Measurements from ENCODE around the gene MAD1L1. TPM values are rescaled to one million over a fixed set of nuclear protein-coding genes. Genes with fewer than 3 reads are reported as not detected.

MAD1L1 gene
- total and polyA plus RNA-seq, 4 donors, result 43.0 to 54.9 (median 49.9) TPM

GRCh38 chr7:2043316-2044039 lies 189.3 kb downstream of the MAD1L1 start:
- Histone ChIP-seq H3K36me3 (ENCODE audit: control insufficient read depth in 4 of 4, insufficient read depth in 4 of 4, low read length in 4 of 4) (peaks cover 0 to 6% (median 0%) of the 10 kb centered on the region in 4 donors), H3K4me3 (no peak overlapping the region), H3K27ac (ENCODE audit: low read depth in 1 of 2, low read length in 1 of 2) (no peak overlapping the region), H3K27me3 (ENCODE audit: control insufficient read depth in 3 of 3, insufficient read depth in 3 of 3, low read length in 2 of 3) (no peaks in the 10 kb centered on the region), H3K9me3 (ENCODE audit: control insufficient read depth in 4 of 4, insufficient read depth in 3 of 4, low read length in 3 of 4) (peaks cover 0 to 2% (median under 1%) of the 10 kb centered on the region in 4 donors), H3K9ac (ENCODE audit: insufficient read depth in 1 of 2, low read length in 2 of 2) (no peak overlapping the region), H3K4me1 (ENCODE audit: control insufficient read depth in 5 of 5, insufficient read depth in 5 of 5, low read length in 5 of 5) (peaks cover 0 to 15% (median 7%) of the 10 kb centered on the region in 5 donors)
- no peak for TF ChIP-seq CTCF (IDR thresholded peaks at IDR 0.05; ENCODE audit: control extremely low read depth, extremely low read depth)
- ATAC-seq (ENCODE audit: insufficient read depth, low FRiP score), result no peak
- DNase-seq, result no peak
- 93 to 97% methylated on average over 31 to 32 of the region's 32 CpGs for WGBS, 2 donors

GRCh38 chr7:2042650-2043049 lies 190.1 kb downstream of the MAD1L1 start:
- Histone ChIP-seq H3K4me1 (ENCODE audit: control insufficient read depth in 5 of 5, insufficient read depth in 5 of 5, low read length in 5 of 5) (peaks cover 0 to 20% (median 7%) of the 10 kb centered on the region in 5 donors), H3K9ac (ENCODE audit: insufficient read depth in 1 of 2, low read length in 2 of 2) (no peak overlapping the region), H3K36me3 (ENCODE audit: control insufficient read depth in 4 of 4, insufficient read depth in 4 of 4, low read length in 4 of 4) (peaks cover 0 to 6% (median 0%) of the 10 kb centered on the region in 4 donors), H3K9me3 (ENCODE audit: control insufficient read depth in 4 of 4, insufficient read depth in 3 of 4, low read length in 3 of 4) (peaks cover 0 to 1% (median under 1%) of the 10 kb centered on the region in 4 donors), H3K27ac (ENCODE audit: low read depth in 1 of 2, low read length in 1 of 2) (no peak overlapping the region), H3K27me3 (ENCODE audit: control insufficient read depth in 3 of 3, insufficient read depth in 3 of 3, low read length in 2 of 3) (no peaks in the 10 kb centered on the region), H3K4me3 (no peak overlapping the region)
- DNase-seq (no peak), ATAC-seq (ENCODE audit: insufficient read depth, low FRiP score) (no peak)
- no peak for TF ChIP-seq CTCF (IDR thresholded peaks at IDR 0.05; ENCODE audit: control extremely low read depth, extremely low read depth)
- 90 to 94% methylated on average over 13 to 15 of the region's 15 CpGs for WGBS, 2 donors

GRCh38 chr7:2041496-2042367 lies 191.0 kb downstream of the MAD1L1 start:
- ATAC-seq (ENCODE audit: insufficient read depth, low FRiP score) (no peak), DNase-seq (no peak)
- peaks cover 0 to 1% (median 0%) of the 10 kb centered on the region in 4 donors for H3K9me3 ChIP-seq (ENCODE audit: control insufficient read depth in 4 of 4, insufficient read depth in 3 of 4, low read length in 3 of 4)
- H3K4me3 ChIP-seq, result no peak overlapping the region
- H3K9ac ChIP-seq (ENCODE audit: insufficient read depth in 1 of 2, low read length in 2 of 2), result no peak overlapping the region
- peaks cover 0 to 20% (median 5%) of the 10 kb centered on the region in 5 donors for H3K4me1 ChIP-seq (ENCODE audit: control insufficient read depth in 5 of 5, insufficient read depth in 5 of 5, low read length in 5 of 5)
- peaks cover 0 to 6% (median 0%) of the 10 kb centered on the region in 4 donors for H3K36me3 ChIP-seq (ENCODE audit: control insufficient read depth in 4 of 4, insufficient read depth in 4 of 4, low read length in 4 of 4)
- 90 to 96% methylated on average over 26 of the region's 26 CpGs for whole genome bisulfite sequencing, 2 donors
- no peaks in the 10 kb centered on the region for H3K27me3 ChIP-seq (ENCODE audit: control insufficient read depth in 3 of 3, insufficient read depth in 3 of 3, low read length in 2 of 3)
- no peak for TF ChIP-seq CTCF (IDR thresholded peaks at IDR 0.05; ENCODE audit: control extremely low read depth, extremely low read depth)
- H3K27ac ChIP-seq (ENCODE audit: low read depth in 1 of 2, low read length in 1 of 2), result no peak overlapping the region
